GM21786 (cell line): ENCODE results near the gene PTPRF.
"Not testable (repeated sequence)": the region's sequence is repeated elsewhere in the genome, so short reads cannot be mapped to it uniquely, and the experiment has no call there.

Experiments used
- ATAC-seq: cut with Tn5 transposase; IDR thresholded peaks from one replicate; pipeline ENCODE4 v1.9.1; 2021; ENCODE audit not compliant: unreplicated experiment

Gene PTPRF

GRCh38 chr1:43622471-43622870, 91.8 kb downstream of the PTPRF start:
- ATAC-seq, result no peak

- no peak for ATAC-seq
Measured at GRCh38 chr1:43622901-43623780, 92.5 kb downstream of the PTPRF start.

GRCh38 chr1:43625063-43625780, 94.5 kb downstream of the PTPRF start:
- no peak for ATAC-seq

- ATAC-seq, result no peak
Measured at GRCh38 chr1:43632135-43632670, 101.5 kb downstream of the PTPRF start.

GRCh38 chr1:43634721-43635120, 104.0 kb downstream of the PTPRF start:
- ATAC-seq, result no peak

GRCh38 chr1:43636006-43636641, 105.4 kb downstream of the PTPRF start:
- ATAC-seq, result no peak

GRCh38 chr1:43637267-43637666, 106.6 kb downstream of the PTPRF start:
- ATAC-seq, result no peak

- ATAC-seq, result not testable (repeated sequence)
Measured at GRCh38 chr1:43638381-43638780, 107.7 kb downstream of the PTPRF start.

- no peak for ATAC-seq
Measured at GRCh38 chr1:43639976-43640794, 109.5 kb downstream of the PTPRF start.

- no peak for ATAC-seq
Measured at GRCh38 chr1:43644558-43644957, 113.9 kb downstream of the PTPRF start.

- no peak for ATAC-seq
Measured at GRCh38 chr1:43645461-43645860, 114.8 kb downstream of the PTPRF start.

- ATAC-seq, result not testable (repeated sequence)
Measured at GRCh38 chr1:43647331-43647730, 116.6 kb downstream of the PTPRF start.

GRCh38 chr1:43648221-43648847, 117.7 kb downstream of the PTPRF start:
- no peak for ATAC-seq

GRCh38 chr1:43648876-43649477, 118.3 kb downstream of the PTPRF start:
- ATAC-seq, result no peak

GRCh38 chr1:43650310-43651085, 119.8 kb downstream of the PTPRF start:
- ATAC-seq, result peak; percentile 47

- no peak for ATAC-seq
Measured at GRCh38 chr1:43651188-43651587, 120.5 kb downstream of the PTPRF start.

- ATAC-seq, result no peak
Measured at GRCh38 chr1:43651902-43652301, 121.2 kb downstream of the PTPRF start.

- ATAC-seq, result no peak
Measured at GRCh38 chr1:43653339-43653738, 122.7 kb downstream of the PTPRF start.

- no peak for ATAC-seq
Measured at GRCh38 chr1:43653893-43654292, 123.2 kb downstream of the PTPRF start.
